Erythroblast (primary cell): ENCODE data around the gene CDKN2A.

Experiments used
- GATA1 ChIP-seq: IDR thresholded peaks from 2 replicates; pipeline ENCODE4 v1.6.1; 2011; ENCODE audit warnings: low read depth, mild to moderate bottlenecking, control low read depth, low read length, moderate library complexity
- POLR2A ChIP-seq: IDR thresholded peaks from 2 replicates; pipeline ENCODE4 v1.6.1; 2011; ENCODE audit warnings: mild to moderate bottlenecking, low read length

GRCh38 chr9:22036866-22037626 is 42.9 kb upstream of the CDKN2A start:
- no peak for TF ChIP-seq POLR2A
- no peak for TF ChIP-seq GATA1
